ENCODE results near the gene RAB11A. TPM values are rescaled to one million over a fixed set of nuclear protein-coding genes. Genes with fewer than 3 reads are reported as not detected.

RAB11A gene
- total RNA-seq, 6 experiments from 2014 or later, result 50.3 to 110 (median 81.6) TPM

DNA sequence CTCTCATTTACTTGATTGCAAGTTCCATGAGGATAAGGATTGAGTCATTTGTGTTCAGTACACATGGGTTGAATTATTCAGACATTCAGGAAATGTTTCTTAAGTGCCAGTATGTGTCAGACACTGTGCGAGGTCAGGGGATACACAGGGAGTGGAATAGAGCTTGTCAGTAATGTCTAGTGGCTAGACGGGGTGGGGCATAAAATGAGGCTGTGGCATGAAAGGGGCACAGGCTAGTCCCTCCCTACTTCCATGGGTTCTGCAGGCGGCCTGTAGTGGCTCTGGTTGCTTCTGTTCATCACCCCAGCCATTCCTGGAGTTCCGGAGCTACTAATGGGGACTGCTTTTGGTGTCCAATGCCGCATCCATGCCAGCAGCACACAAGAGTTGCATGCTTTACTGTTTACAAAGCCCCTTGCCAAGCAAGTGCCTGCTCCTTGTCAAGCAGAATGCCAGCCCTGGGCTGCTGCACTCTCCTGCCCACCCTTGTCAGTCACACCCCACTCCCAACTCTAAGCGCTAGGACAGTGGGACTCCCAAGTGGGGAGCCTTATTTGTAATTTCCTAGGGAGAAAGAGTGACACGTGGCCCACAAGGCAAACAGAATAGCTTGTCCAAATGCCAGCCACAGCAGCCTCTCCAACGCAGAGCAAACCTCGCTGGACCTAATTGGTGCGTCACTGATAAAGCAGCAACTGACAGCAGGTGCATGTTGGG is 70.8 kb downstream of the RAB11A start:
- H3K27ac ChIP-seq, result no peak overlapping the region

GRCh38 chr15:65940618-65940909 is 71.3 kb downstream of the RAB11A start:
- H3K4me3 ChIP-seq, result no peak overlapping the region
- ATAC-seq (peak in 2 of 4 donors; percentile 52 to 71), DNase-seq (no peak)
- H3K4me1 ChIP-seq, result peaks cover 0 to 4% (median 0%) of the 10 kb centered on the region in 4 donors
- no peaks in the 10 kb centered on the region for H3K27me3 ChIP-seq
- no peak overlapping the region for H3K27ac ChIP-seq
- TF ChIP-seq CTCF (IDR thresholded peaks at IDR 0.05), result no peak
- no peak for TF ChIP-seq POLR2A (IDR thresholded peaks at IDR 0.05)
- intact Hi-C loops (cut with DNase I), result no loop called here
- no peaks in the 10 kb centered on the region for H3K36me3 ChIP-seq
- no peaks in the 10 kb centered on the region for H3K9me3 ChIP-seq

More for the DNA sequence above, 70.8 kb downstream of the RAB11A start:
- no peak overlapping the region for H3K4me3 ChIP-seq
- DNase-seq, result no peak
- no peaks in the 10 kb centered on the region for H3K36me3 ChIP-seq
- peak in 1 of 4 donors; percentile 49 for ATAC-seq
- no peaks in the 10 kb centered on the region for H3K9me3 ChIP-seq
- WGBS (ENCODE audit: insufficient coverage, low coverage, low lambda C conversion rate, missing lambda C conversion rate), result 53% methylated on average over 6 of the region's 10 CpGs
- intact Hi-C loops (cut with DNase I), result no loop called here
- H3K27me3 ChIP-seq, result no peaks in the 10 kb centered on the region
- no peak for TF ChIP-seq POLR2A (IDR thresholded peaks at IDR 0.05)
- no peak for TF ChIP-seq CTCF (IDR thresholded peaks at IDR 0.05)
- H3K4me1 ChIP-seq, result peaks cover 0 to 4% (median 0%) of the 10 kb centered on the region in 4 donors

Small RNAs within 50 kb of the gene (small RNA-seq; reads per million reads assigned to genes)
- 0 reads per million in 2 experiments for gene RF00026

Other genes with a start within 250 kb of the RAB11A start
- gene SLC24A1, start 247.6 kb upstream of the RAB11A start, total RNA-seq, result 1 to 10 TPM; 1.7 to 5.0 (median 4.8) TPM
- gene DENND4A, start 77.2 kb upstream of the RAB11A start, total RNA-seq, result 10 to 100 TPM; 12.7 to 32.4 (median 21.5) TPM

Data from right lobe of liver (tissue), 6 donors.